Prostate gland (tissue), 2 donors: ENCODE results near the gene THEM5.

Source experiments
- CTCF ChIP-seq, 4 experiments: fragments of 200-600 bp in 2 of 4; fragments of 450-650 bp in 2 of 4; sonication (generic) in 2 of 4; IDR thresholded peaks; 1 replicate in 3 of 4; 2 replicates in 1 of 4; pipeline ENCODE4 v1.5.1; 2016 to 2019; ENCODE audit warnings: antibody characterized with exemption in 4 of 4, mild to moderate bottlenecking in 2 of 4, moderate library complexity in 2 of 4
- POLR2A ChIP-seq: fragments of 450-650 bp; IDR thresholded peaks from one replicate; pipeline ENCODE4 v1.6.1; 2016; ENCODE audit warnings: antibody characterized with exemption, mild to moderate bottlenecking
- POLR2AphosphoS5 ChIP-seq: sonication (generic); formaldehyde crosslinking; IDR thresholded peaks from one replicate; pipeline ENCODE4 v1.6.1; 2017; ENCODE audit warnings: antibody characterized with exemption

- TF ChIP-seq CTCF (IDR thresholded peaks at IDR 0.05) (peak in 1 of 4 experiments; percentile 51), POLR2A (no peak), POLR2AphosphoS5 (no peak)
Observed at GRCh38 chr1:151881479-151881878, 28.0 kb upstream of the THEM5 start.
